MCF 10A (cell line): ENCODE data around the gene TSPAN17. TPM values are rescaled to one million over a fixed set of nuclear protein-coding genes. Genes with fewer than 3 reads are reported as not detected.

Source experiments
- BruUV-seq: library from RNA; stranded (reverse); fragments of 400-500 nt; replicated peaks from 2 replicates; lab custom pipeline; 2021; lab: Mats Ljungman, UMichigan
- CTCF ChIA-PET: fragments of 300-600 bp; sonication (Branson Sonifier 250); formaldehyde crosslinking; extraction: SDS; loops from one replicate; lab custom pipeline; 2021; ENCODE audit warnings: antibody characterized with exemption, inconsistent platforms; lab: Yijun Ruan, JAX
- POLR2A ChIA-PET: fragments of 300-600, 350-650 bp; sonication (Branson Sonifier 250); formaldehyde crosslinking; extraction: SDS; loops from one replicate; lab custom pipeline; 2020; ENCODE audit warnings: antibody characterized with exemption, inconsistent platforms; lab: Yijun Ruan, JAX
- DNase-seq: peaks from one replicate; pipeline ENCODE4 v3.0.0-alpha.2; 2018; ENCODE audit not compliant: unreplicated experiment
- H3K27ac Mint-ChIP-seq: one replicate; pipeline ENCODE4 v1.8.0; 2022; ENCODE audit warnings: mild to moderate bottlenecking, low read depth, mixed read lengths; ENCODE audit not compliant: unreplicated experiment
- H3K27me3 Mint-ChIP-seq: one replicate; pipeline ENCODE4 v1.8.0; 2022; ENCODE audit warnings: mixed read lengths; ENCODE audit not compliant: insufficient read depth, unreplicated experiment
- H3K36me3 Mint-ChIP-seq: one replicate; pipeline ENCODE4 v1.8.0; 2022; ENCODE audit warnings: mild to moderate bottlenecking, moderate library complexity, mixed read lengths; ENCODE audit not compliant: insufficient read depth, unreplicated experiment
- H3K4me1 Mint-ChIP-seq: one replicate; pipeline ENCODE4 v1.8.0; 2022; ENCODE audit warnings: mixed read lengths; ENCODE audit not compliant: insufficient read depth, unreplicated experiment
- H3K4me3 Mint-ChIP-seq: one replicate; pipeline ENCODE4 v1.8.0; 2022; ENCODE audit warnings: mild to moderate bottlenecking, moderate library complexity, mixed read lengths; ENCODE audit not compliant: unreplicated experiment
- H3K9me3 Mint-ChIP-seq: one replicate; pipeline ENCODE4 v1.8.0; 2022; ENCODE audit warnings: mixed read lengths; ENCODE audit not compliant: unreplicated experiment
- intact Hi-C: fragments of 100-400 bp; cut with micrococcal nuclease; formaldehyde crosslinking; loops from 2 replicates; pipeline ENCODE4 v1.14.1; 2022
- total RNA-seq: library from RNA; stranded (reverse); gene quantifications from 2 replicates; pipeline ENCODE4 v1.2.3, GENCODE V29; 2022
- TF ChIP-seq, protein P1 (sequence below): fragments of 200-600 bp; IDR thresholded peaks from one replicate; pipeline ENCODE4 v1.8.0; 2022; ENCODE audit warnings: antibody characterized with exemption, mild to moderate bottlenecking; ENCODE audit not compliant: unreplicated experiment

The TSPAN17 gene
- total RNA-seq, 1 experiment from 2014 or later: 36.7 TPM

DNA sequence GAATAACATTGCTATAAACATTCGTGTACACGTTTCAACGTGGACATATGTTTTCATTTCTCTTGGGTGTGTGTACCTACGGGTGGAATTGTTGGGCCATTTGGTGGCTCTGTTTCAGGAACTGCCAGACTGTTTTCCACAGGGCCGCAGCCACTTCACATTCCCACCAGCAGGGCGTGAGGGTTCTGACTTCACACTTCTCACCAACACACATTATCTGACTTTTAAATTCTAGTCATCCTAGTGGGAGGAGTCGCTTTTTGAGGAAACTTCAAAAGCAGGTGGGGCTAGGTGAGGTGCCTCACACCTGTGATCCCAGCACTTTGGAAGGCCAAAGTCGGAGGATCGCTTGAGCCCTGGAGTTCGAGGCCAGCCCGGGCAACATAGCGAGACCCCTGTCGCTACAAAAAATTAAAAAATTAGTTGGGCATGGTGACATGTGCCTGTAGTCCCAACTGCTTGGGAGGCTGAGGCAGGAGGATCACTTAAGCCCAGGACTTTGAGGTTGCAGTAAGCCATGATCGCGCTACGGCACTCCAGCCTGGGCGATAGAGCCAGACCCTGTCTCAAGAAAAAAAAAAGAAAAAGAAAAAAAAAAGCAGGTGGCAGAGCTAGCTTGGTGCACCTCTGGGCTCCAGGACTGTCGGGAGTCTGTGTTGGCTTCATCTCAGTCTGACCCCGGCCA is 28.5 kb downstream of the TSPAN17 start:
- peak; percentile 42 for DNase-seq
- intact Hi-C loops: no loop called here
- POLR2A ChIA-PET: no interaction called here
- TF ChIP-seq, protein P1, sequence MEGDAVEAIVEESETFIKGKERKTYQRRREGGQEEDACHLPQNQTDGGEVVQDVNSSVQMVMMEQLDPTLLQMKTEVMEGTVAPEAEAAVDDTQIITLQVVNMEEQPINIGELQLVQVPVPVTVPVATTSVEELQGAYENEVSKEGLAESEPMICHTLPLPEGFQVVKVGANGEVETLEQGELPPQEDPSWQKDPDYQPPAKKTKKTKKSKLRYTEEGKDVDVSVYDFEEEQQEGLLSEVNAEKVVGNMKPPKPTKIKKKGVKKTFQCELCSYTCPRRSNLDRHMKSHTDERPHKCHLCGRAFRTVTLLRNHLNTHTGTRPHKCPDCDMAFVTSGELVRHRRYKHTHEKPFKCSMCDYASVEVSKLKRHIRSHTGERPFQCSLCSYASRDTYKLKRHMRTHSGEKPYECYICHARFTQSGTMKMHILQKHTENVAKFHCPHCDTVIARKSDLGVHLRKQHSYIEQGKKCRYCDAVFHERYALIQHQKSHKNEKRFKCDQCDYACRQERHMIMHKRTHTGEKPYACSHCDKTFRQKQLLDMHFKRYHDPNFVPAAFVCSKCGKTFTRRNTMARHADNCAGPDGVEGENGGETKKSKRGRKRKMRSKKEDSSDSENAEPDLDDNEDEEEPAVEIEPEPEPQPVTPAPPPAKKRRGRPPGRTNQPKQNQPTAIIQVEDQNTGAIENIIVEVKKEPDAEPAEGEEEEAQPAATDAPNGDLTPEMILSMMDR: peak; percentile 47
- Mint-ChIP-seq H3K27ac (no peak overlapping the region), H3K9me3 (no peaks in the 10 kb centered on the region), H3K27me3 (peaks cover 5% of the 10 kb centered on the region), H3K4me1 (no peaks in the 10 kb centered on the region), H3K4me3 (no peak overlapping the region), H3K36me3 (no peaks in the 10 kb centered on the region)
- BruUV-seq: no TSS peak
- CTCF ChIA-PET: interaction anchor here (0.6 to 6.4 kb wide), 4 partner anchors 15 to 855 kb away, joined by 3 to 49 read pairs (median 3); no protein-coding TSS in a partner anchor

DNA sequence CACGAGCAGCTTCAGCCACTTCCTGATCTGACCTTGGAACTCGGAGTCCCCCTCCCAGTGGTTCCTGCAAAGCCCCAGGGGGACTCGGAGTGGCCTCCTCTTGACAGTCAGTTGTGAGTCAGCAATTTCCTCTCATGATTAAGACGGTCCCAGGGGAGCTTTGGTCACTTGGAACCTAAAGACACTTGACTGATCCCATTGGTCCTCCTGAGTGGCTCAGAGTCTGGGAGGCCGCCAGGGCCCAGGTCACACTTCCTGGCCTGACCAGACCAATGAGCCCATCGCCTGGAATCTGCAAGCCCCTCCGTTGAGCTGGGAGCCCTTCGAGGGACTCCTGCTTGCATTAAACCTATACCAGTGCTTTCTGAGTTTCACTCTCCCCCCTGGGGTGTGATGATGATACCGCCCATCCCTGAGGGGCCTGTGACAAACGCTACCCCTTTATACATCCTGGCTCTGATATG is 29.1 kb downstream of the TSPAN17 start:
- CTCF ChIA-PET: interaction anchor here (0.6 to 6.4 kb wide), 4 partner anchors 15 to 855 kb away, joined by 3 to 49 read pairs (median 3); no protein-coding TSS in a partner anchor
- no peaks in the 10 kb centered on the region for H3K9me3 Mint-ChIP-seq
- no peak overlapping the region for H3K4me3 Mint-ChIP-seq
- H3K27ac Mint-ChIP-seq: no peak overlapping the region
- POLR2A ChIA-PET: no interaction called here
- intact Hi-C loops: no loop called here
- no peaks in the 10 kb centered on the region for H3K36me3 Mint-ChIP-seq
- H3K27me3 Mint-ChIP-seq: peaks cover 11% of the 10 kb centered on the region
- BruUV-seq: no TSS peak
- TF ChIP-seq, protein P1: no peak
- peak; percentile 58 for DNase-seq
- H3K4me1 Mint-ChIP-seq: no peaks in the 10 kb centered on the region

DNA sequence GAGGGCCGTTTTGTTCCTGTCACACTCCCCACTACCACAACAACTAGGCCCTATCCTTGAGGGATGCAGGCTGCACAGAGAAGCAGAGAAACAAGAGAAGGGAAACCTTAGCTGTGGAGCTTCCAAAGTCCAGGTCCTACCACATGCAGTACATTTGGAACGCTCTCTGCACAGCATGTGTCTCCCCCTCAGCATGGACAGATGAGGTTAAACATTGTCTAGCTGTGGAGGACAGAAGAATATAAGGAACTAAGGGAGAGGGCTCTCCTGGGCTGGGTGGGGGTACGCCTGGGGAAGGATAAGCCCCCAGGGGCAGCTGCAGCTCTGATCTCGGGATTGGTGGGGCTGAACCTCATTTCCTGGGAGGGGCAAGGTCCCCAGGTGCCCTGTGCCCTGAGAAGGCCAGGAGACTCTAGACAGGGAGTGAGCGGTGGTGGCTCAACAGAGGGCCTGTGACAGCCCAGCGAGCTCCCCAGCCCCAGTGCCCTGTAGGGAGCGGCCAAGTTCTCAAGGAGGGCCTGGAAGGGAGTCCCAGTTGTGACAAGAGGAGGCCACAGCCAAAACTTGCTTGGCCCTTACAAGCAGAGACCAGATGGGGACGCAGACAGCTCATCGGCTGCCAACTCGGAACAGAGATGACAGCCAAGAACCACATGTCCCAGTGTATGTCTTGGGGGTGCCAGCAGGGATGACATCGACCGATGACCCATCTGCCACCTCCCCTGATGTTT is 30.1 kb downstream of the TSPAN17 start:
- H3K4me3 Mint-ChIP-seq: no peak overlapping the region
- no peaks in the 10 kb centered on the region for H3K9me3 Mint-ChIP-seq
- peaks cover 21% of the 10 kb centered on the region for H3K27me3 Mint-ChIP-seq
- TF ChIP-seq, protein P1: no peak
- BruUV-seq: no TSS peak
- intact Hi-C loops: no loop called here
- no peak overlapping the region for H3K27ac Mint-ChIP-seq
- ChIA-PET POLR2A (interaction anchor here (0.5 kb wide), 1 partner anchor 105 kb away, joined by 3 read pairs; no protein-coding TSS in a partner anchor), CTCF (interaction anchor here (0.6 to 6.4 kb wide), 4 partner anchors 16 to 355 kb away, joined by 3 to 49 read pairs (median 4); no protein-coding TSS in a partner anchor)
- no peaks in the 10 kb centered on the region for H3K4me1 Mint-ChIP-seq
- H3K36me3 Mint-ChIP-seq: no peaks in the 10 kb centered on the region
- DNase-seq: no peak

DNA sequence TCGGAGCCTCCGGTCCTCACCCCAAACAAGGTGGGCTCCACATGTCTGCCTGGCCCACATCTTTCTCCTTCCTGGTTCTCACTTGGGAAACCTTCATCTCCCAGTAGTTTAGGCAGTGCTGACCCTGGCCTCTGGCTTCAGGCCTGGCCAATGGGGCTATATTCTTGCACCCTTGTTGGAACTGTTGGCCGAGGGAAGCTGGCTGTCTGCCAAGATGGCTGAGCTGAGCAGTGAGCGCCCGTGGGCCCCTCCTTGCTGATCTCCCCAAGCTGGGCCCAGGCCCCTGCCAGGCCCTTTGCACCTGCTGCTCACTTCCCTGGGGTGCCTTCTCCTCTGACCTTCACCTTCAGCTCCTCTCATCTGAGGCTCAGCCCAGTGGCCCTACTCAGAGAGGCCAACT is 31.3 kb downstream of the TSPAN17 start:
- no TSS peak for BruUV-seq
- TF ChIP-seq, protein P1: no peak
- POLR2A ChIA-PET: interaction anchor here (0.6 kb wide), 1 partner anchor 254 kb away, joined by 3 read pairs; no protein-coding TSS in a partner anchor
- H3K27me3 Mint-ChIP-seq: peaks cover 33% of the 10 kb centered on the region
- H3K4me1 Mint-ChIP-seq: no peaks in the 10 kb centered on the region
- CTCF ChIA-PET: interaction anchor here (0.6 to 6.4 kb wide), 5 partner anchors 17 to 672 kb away, joined by 3 to 49 read pairs (median 3); no protein-coding TSS in a partner anchor
- intact Hi-C loops: no loop called here
- H3K4me3 Mint-ChIP-seq: no peak overlapping the region
- H3K27ac Mint-ChIP-seq: no peak overlapping the region
- no peak for DNase-seq
- H3K9me3 Mint-ChIP-seq: no peaks in the 10 kb centered on the region
- no peaks in the 10 kb centered on the region for H3K36me3 Mint-ChIP-seq
